ENCODE measurements around the gene TCAF2.
"Not testable (repeated sequence)": the region's sequence is repeated elsewhere in the genome, so short reads cannot be mapped to it uniquely, and the experiment has no call there.

DNA sequence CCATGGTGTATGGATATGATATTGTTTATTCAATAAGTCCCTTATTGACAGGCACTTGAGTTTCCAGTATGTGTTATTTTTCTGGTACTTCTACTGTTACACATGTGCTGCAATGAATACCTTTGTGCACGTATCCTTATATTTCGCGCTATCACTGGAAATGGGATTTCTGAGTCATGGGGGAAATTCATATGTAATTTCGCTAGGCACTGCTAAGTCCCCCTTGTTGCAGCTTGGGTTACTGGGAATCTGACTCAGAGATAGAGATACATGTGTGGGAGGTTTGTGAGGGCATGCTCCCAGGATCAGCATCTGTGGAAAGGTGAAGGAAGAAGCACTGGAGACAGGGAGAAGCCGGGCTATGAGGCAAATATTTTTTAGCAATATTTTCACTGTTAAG lies 9.9 kb downstream of the TCAF2 start:
- TF ChIP-seq CTCF, POLR2A, POLR2AphosphoS5 (IDR thresholded peaks at IDR 0.05): not testable (repeated sequence)

Measured in suprapubic skin (tissue), 4 donors.